NCI-H1105 treated with DMSO at 0.1 percent for 48 hours (cell line): ENCODE measurements around the gene PRKG1.
"Not testable (repeated sequence)": the region's sequence is repeated elsewhere in the genome, so short reads cannot be mapped to it uniquely, and the experiment has no call there.

ENCODE experiments used
- DNase-seq: peaks from one replicate; lab custom pipeline; 2025; lab: John Stamatoyannopoulos, UW

Gene PRKG1

DNA sequence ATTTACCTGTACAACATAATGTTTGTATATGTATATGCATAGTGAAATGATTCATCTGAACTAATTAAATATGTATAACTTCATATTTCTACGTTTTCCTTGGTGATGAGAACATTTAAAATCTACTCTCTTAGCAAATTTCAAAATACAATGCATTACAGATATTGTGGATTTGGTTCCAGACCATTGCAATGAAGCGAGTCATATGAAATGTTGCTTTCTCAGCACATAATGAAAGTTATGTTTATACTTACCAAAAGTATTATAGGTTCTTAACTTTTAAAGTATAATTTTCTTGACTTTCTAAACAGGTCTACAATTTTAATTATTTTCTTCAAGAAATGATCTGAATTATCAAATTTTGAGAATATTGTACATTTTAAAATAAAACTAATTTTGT, 435.9 kb downstream of the PRKG1 start:
- DNase-seq, result no peak

DNA sequence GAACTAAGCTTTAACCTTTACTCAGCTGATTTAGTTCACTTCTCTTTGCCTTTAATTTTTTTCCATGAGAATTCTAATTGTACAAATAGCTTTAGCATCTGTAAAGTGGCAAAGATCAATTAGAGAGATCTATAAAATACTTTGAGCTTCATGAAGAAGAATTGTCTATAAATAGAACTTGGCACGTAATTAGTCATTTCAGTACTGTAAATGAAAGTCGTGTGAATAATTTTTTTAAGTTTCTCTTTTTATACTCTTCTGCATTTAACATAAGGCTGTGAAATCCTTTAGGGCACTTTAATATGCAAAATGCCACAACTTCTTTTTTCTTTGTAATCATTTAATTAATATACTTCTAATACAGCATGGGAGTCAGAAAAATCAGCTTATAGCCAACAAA, 447.3 kb downstream of the PRKG1 start:
- DNase-seq, result no peak

DNA sequence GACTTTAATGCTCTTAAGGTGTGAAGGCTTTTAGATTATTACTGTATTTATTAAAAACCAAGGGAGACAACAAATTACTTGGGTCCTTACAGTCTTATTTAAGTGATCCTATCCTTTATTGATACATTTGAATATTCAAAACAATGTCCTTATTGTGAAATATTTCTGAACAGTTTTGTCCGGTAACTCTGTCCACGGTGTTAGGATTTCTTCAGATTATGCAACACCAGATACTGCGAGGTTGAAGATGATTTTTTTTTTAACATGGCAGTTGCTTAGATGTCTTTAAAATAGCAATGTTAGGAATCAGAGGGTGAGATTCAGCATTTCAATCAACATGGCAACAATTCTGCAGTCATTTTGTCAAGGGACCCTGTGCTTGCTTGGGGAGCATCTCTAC, 448.6 kb downstream of the PRKG1 start:
- no peak for DNase-seq

DNA sequence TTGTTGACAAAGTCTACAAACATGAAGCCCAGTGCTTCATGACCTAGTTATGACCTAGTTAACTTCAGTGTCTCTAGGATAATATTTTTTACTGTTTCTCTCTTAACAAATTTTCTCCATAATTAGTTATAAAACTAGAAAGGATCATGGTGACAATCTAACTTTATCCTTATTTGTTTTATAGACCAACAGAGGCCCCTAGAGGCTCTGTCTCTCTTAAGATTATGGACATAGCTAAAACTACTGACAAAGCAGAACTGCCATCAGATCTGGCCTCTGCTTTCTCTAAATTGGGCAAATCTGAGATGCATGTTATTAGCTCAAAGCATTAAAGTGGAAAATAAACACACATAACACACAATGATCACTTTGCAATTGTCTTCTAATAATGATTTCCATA, 449.2 kb downstream of the PRKG1 start:
- DNase-seq, result no peak

DNA sequence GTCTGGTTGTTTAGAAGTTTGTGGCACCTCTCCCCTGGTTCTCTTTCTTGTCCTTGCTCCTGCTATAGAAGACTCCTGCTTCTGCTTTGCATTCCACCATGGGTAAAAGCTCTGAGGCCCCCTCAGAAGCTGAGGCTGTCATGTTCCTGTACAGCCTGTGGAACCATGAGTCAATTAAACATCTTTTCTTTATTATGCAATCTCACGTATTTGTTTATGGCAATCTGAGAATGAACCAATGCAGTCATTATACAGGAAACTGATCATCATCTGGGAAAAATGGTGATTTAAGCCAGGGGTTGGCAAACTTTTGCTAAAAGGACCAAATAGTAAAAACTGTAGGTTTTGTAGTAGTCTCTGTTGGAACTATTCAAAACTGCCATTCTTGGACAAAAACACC, 449.8 kb downstream of the PRKG1 start:
- DNase-seq, result no peak

DNA sequence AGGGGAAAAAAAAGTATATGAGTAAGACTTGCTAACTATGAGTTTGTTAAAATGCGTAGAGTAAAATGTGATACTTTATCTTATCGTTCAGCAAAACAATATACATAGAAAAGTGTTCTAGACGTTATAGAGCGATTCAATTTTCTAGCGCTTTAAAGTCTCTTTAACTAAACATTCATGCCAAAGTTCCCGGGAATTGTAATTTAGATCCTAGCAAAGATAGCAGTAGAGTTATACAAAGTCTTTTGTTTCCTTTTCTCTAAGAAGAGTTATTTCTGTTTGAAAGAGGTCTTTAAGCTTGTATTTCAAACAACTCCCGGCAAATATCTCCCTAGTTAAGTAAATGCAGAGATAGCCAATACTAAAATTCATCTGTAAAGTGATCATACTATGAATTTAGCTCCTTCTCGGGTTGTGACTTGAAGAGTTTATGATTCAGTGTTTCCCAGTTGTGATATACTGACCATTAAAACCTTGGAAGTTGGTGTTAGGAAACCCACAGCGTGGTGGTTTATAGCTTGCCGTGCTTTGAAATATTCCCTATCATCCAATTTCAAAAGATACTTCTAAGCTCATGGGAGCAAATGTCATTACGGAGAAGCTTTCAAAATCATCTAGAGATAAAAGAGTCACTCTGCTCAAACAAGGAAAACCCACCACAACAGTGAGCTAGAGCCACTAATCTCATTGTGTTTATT, 453.4 kb downstream of the PRKG1 start:
- DNase-seq, result no peak

DNA sequence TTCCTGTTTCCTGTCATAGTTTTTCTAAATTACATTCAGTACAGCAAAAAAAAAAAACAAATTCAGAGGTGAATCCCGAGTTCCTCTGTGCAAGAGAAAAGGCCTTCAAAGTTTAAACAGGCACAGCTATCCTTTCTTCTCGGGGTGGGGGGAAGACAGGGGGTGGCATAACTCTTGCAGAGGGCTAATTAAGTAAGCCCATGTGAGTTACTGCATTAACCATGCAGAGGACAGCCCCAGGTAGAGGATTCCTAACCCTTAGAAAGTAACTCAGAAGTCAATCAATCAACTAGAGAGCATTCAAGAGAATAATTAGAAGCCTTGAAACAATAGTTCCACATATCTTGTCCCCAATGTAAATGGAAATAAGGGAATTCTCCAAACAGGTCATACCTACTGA, 454.2 kb downstream of the PRKG1 start:
- DNase-seq, result no peak

DNA sequence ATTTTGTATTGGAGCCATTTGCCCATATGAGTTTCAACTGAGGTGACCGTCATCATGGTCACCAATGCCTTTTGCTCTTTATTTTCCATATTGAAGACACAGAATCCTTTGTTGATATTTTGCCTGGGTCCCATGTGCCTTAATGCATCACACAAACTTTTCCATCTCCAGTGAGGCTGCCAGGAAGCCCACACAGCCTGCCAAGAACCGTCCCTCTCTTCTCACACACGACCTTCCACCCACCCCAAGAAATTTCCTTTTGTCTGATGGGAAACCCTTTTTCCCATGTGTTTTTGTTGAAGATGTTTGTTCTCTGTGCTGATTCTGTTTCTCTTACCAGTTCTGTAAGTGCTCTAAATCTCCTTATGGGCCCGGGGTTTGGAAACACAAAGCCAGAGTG, 456.3 kb downstream of the PRKG1 start:
- DNase-seq, result no peak

DNA sequence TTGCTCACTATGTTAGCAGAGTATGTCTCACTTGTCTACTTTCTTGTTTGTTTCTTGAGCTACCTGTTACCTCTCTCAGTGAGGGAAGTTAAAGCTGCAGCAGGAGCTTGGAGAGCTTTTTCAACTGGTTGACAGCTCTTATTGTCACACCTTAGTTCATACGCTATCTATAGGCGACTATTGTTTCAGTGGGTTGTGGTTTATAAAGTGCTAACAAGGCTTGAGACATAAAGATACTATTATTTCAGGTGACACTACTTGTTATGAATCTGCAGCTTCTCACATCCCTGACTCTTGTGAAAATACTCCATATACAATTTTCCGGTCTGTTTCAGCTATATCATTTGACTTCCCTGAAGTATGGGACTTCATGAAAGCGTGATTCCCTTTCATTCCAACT, 457.8 kb downstream of the PRKG1 start:
- DNase-seq, result no peak

DNA sequence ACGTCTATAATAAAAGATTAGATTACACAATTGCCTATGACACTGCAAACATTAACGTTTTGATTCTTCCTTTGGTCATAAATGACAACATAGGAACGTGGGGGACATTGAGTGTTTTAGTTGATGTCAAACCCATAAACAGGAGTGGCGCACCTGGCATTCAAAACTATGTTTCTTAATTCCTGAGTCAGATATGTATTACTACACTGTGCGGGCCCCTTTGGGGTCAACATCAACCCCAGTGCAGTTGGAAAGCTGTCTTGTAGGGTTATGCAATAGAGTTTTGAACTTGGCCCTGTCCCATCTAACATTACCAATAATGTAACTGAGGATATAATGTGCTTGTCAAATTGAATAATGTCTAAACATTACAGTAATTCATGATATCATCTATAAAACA, 468.6 kb downstream of the PRKG1 start:
- no peak for DNase-seq

DNA sequence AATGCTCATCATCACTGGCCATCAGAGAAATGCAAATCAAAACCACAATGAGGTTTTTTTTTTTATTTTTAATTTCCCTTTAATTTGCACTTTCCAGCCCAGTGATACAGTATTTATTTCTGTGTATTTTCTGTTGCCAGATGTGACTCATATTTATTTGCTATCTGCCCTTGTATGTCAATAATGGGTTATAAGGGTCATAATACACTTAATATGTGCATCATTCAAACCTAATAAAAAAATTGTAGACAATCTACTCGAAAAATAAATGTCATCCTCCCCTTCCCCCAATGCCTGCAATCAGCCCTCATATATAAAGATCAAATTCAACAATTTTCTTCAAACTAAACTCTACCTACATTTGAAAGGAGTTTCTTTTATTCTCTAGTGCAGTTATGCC, 470.6 kb downstream of the PRKG1 start:
- DNase-seq, result no peak

DNA sequence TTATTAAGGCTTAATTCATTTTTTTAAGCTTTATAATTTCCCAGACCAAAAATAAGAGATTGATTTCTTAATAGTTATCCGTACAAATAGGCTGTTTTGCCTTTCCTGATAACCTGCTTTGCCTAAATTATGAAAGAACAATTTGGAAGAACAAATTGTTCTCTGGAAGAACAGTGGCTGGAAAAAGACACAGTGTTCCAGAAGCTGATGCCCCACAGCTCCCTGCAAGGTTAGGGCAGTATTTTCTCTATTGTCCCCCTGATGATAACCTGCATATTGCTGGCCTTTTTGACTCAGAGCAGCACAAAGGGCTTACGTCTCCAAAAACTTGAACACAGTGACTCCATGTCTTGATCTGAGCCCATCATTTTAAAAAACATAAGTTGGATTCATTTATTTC, 473.7 kb downstream of the PRKG1 start:
- DNase-seq, result no peak

DNA sequence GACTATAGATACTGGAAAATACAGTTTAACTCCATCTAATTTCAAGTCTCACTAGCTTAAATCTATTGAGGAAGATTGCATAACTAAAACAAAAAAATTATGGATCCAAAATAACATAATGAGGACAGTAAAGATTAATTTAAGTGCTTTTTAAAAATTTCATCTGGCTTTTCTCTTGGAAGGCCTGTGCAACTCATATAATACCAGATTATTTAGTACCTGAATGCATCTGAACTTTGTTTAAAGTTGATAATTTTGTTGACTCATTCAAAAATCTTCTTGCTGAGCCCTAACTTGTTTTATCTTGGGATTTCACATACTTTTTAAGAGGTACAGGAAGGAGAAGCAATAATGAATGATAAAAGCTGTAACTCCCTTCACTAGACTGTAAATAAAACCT, 478.6 kb downstream of the PRKG1 start:
- no peak for DNase-seq

DNA sequence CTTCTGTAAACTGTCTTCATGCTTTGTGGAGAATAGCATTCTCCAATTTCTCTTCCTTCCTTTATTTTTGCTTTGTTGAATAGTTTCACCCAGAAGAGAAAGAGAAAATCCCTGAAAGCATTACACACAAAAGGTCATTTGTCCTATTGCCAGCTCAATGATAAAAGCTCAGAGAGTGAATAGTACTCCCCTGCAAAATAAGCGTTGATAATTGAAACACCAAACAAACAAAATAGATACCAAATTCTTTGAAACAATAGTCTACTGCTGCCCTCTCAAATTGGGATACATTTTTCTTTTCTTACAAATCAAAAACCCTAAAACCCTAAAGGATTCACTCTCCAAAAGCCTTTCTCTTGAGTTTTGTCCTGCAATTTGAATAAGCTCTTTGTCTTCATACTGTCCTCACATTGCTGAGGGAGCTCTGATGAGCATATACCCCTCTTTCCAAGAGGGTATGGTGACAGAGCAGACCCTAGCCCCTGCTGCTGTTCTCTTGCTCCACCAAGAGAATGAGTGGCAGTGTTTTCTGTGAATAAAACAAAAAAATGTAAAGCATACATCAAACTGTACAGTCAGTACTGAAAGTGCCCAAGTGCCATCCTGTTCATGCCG, 490.7 kb downstream of the PRKG1 start:
- DNase-seq, result no peak

DNA sequence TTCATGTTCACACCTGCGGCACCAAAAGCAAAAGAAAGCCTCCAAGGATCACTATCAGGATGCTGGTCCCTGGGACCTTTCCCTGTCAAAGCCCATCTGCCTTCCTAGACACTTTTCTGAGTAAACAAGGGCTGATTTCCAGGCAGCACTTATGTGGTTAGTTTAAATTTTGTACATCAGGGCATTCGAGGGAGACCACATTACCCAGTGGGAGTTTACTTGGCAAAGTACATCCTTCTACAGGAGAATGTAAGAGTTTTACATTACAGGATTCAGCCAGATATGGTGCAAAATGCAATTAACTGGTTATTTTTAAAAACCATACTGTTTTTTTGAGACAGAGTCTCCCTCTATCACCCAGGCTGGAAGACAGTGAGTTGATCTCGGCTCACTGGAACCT, 493.0 kb downstream of the PRKG1 start:
- no peak for DNase-seq

DNA sequence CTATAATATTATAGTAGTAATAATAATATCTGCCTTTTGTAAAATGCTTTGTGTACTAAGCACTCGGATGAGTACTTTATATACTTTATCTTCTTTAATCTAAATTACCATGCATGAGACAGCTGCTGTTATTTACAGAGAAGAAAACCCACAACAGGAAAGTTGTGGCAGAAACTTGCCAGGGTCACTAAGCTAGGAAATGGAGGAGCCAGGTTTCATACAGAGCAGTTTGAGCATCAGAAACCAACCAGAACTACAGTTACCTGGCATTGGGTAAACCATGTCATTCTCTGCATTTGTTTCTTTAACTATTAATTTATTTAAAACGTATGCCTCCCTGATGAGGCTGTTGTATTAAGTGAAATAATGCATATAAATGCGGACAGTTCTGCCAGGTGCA, 495.2 kb downstream of the PRKG1 start:
- no peak for DNase-seq

DNA sequence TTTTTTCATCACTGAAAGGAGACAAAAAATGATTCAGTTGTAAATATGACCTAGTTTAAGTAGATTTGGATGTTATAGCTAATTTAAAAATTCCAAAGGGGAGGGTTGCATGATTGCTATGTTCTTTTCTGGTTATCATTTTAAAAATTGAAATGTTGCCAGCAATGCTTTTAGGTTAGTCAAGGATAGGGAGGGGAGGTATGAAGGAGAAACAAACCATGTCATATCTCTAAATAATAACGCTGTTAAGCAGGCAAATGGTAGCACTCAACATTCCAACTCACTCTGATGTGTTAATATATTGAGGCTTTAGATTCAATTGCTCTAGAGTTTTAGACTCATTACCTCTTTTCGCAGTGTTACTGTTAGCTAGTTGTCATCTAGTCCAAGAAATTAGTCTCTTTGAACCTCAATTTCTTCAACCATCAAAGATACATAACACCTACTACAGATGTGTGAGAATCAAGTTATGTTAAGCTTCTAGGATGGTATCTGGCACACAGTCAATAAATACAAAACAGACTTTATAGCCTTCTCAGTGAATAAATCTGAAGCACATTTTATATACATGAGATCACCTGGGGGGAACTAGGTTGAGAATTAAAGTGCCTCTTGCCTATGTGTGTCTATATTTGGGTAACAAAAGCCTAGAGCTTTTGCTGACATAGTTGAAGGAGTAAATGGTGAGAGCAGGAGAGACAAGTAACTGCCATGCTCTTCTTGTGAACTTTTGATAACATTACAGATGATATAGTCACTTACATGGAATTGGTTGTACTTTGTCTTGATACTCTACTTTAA, 500.2 kb downstream of the PRKG1 start:
- DNase-seq, result no peak

DNA sequence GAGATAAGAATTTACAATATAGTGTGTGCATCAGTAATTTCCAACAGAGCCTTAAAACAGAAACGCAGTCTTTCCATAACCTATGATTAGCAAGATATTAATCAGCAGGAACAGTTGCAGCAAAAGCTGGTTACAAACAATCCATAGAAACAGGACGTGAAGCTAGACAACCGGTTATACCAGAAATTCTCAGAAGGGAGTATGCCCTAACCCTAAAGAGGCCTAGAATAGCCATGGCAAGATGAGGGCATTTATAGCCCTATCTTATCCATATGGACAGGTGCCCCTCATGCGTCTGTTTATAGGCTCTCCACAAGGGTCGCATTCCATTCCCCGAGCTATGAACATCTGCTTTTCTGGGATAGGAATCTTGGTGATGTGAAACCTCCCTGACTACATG, 506.9 kb downstream of the PRKG1 start:
- DNase-seq, result not testable (repeated sequence)

DNA sequence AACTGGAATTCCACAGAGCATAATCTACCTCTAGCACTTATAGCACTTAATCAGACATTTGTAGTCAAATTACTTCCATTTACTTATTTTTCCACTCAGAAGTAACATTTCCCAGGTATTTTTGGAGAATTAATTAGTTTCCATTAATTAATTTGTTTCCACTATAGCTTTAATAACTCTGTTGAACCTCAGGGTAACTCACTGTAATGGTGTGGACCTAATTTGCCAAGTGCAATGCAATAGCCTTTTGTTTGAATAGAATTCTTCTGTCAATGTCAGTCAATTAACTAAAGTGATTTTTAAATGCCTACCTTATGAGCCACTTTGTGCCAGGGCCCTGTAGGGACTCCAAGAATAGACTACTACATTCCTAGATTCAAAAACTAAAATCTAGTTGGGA, 509.7 kb downstream of the PRKG1 start:
- DNase-seq, result no peak

DNA sequence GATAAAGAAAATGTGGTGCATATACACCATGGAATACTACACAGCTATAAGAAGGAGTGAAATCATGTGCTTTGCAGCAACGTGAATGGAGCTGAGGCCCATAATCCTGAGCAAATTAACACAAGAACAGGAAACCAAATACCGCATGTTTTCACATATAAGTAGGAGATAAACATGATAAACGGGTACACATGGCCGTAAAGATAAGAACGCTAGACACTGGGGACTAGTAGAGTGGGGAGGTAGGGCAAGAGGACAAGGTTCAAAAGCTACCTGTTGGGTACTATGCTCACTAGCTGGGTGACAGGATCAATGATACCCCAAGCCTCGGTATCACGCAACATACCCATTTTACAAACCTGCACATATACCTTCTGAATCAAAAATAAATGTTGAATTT, 511.5 kb downstream of the PRKG1 start:
- DNase-seq, result no peak

DNA sequence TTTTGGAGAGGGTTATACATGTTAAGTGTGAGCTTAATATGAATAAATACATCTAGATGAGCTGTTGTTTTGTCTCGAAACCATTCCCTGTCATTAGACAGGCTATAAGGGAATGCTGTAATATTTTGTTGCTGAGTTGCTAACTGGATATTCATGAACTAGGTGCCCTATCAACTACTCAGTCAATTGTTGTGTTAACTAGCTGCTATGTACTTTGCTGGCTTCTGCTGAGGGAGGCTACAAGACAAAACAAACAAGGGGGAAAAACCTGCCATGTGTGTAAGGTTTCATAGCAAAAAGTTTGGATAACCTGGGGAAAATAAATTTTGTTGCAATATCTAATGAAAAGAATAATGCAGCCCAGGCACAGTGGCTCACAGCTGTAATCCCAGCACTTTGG, 514.7 kb downstream of the PRKG1 start:
- DNase-seq, result no peak

DNA sequence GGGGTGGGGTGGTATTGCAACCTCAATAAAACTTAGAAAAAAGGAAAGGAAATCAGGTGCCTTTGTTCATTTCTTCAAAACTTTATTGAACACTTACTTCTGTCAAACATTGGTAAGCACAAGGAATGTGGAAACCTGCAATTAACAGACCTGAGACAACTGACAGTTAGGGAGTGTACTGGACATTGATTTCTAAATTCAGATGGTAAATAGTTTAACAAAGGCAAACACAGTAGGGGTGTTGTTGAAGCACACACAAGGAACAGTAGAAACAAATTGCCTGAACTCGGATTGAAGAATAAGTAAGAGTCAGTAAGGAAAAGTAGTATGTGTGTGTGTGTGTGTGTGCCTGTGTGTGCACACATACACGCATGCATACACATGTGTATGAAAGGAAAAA, 516.5 kb downstream of the PRKG1 start:
- DNase-seq, result no peak

DNA sequence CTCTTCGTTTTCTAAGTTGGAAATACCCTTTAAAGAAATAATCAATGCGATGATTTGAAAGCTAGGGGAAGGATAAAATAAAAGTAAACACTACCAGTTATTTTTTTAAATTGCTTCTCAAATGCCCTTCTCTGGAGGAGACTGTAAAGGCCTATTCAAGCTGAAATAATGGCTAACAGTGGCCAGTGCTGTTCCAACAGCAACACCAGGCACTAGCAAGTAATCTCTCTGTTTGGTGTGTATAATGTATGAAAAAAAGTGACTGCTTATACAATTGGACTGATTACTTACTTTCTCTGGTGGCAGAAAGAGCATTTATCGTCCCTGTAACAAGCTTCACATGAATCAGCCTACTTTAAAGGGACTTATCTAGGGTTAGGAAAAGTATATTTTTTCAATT, 522.4 kb downstream of the PRKG1 start:
- DNase-seq, result no peak
